ENCODE results near the gene COX6A2.
"Not testable (repeated sequence)": the region's sequence is repeated elsewhere in the genome, so short reads cannot be mapped to it uniquely, and the experiment has no call there.

COX6A2 gene

GRCh38 chr16:31438414-31438813, 10.3 kb upstream of the COX6A2 start:
- no peak for DNase-seq (ENCODE audit: low spot score)

- no peak for DNase-seq (ENCODE audit: low spot score)
Observed at GRCh38 chr16:31436221-31437045, 8.3 kb upstream of the COX6A2 start.

GRCh38 chr16:31435341-31436220, 7.4 kb upstream of the COX6A2 start:
- DNase-seq (ENCODE audit: low spot score) = no peak

GRCh38 chr16:31430380-31431052, 2.4 kb upstream of the COX6A2 start:
- no peak for DNase-seq (ENCODE audit: low spot score)

GRCh38 chr16:31429796-31430195, 1.6 kb upstream of the COX6A2 start:
- DNase-seq (ENCODE audit: low spot score) = no peak

GRCh38 chr16:31429314-31429713, 1.2 kb upstream of the COX6A2 start:
- no peak for DNase-seq (ENCODE audit: low spot score)

- no peak for DNase-seq (ENCODE audit: low spot score)
Observed at GRCh38 chr16:31428638-31429247, 583 bp upstream of the COX6A2 start.

- no peak for DNase-seq (ENCODE audit: low spot score)
Observed at GRCh38 chr16:31427441-31428278, 500 bp downstream of the COX6A2 start.

GRCh38 chr16:31423801-31424200, 4.4 kb downstream of the COX6A2 start:
- DNase-seq (ENCODE audit: low spot score) = no peak

GRCh38 chr16:31423241-31423640, 4.9 kb downstream of the COX6A2 start:
- no peak for DNase-seq (ENCODE audit: low spot score)

- DNase-seq (ENCODE audit: low spot score) = no peak
Observed at GRCh38 chr16:31421587-31421986, 6.6 kb downstream of the COX6A2 start.

- no peak for DNase-seq (ENCODE audit: low spot score)
Observed at GRCh38 chr16:31420037-31420436, 8.1 kb downstream of the COX6A2 start.

- DNase-seq (ENCODE audit: low spot score) = no peak
Observed at GRCh38 chr16:31417916-31418315, 10.2 kb downstream of the COX6A2 start.

- DNase-seq (ENCODE audit: low spot score) = not testable (repeated sequence)
Observed at GRCh38 chr16:31417036-31417435, 11.1 kb downstream of the COX6A2 start.

- DNase-seq (ENCODE audit: low spot score) = no peak
Observed at GRCh38 chr16:31416371-31416770, 11.8 kb downstream of the COX6A2 start.

GRCh38 chr16:31414706-31415105, 13.5 kb downstream of the COX6A2 start:
- no peak for DNase-seq (ENCODE audit: low spot score)

- DNase-seq (ENCODE audit: low spot score) = no peak
Observed at GRCh38 chr16:31413943-31414342, 14.2 kb downstream of the COX6A2 start.

- DNase-seq (ENCODE audit: low spot score) = no peak
Observed at GRCh38 chr16:31413381-31413780, 14.8 kb downstream of the COX6A2 start.

GRCh38 chr16:31412750-31413149, 15.4 kb downstream of the COX6A2 start:
- DNase-seq (ENCODE audit: low spot score) = no peak

- DNase-seq (ENCODE audit: low spot score) = no peak
Observed at GRCh38 chr16:31411024-31411844, 16.9 kb downstream of the COX6A2 start.

Data from HuH-7.5 (cell line).